Measurements from ENCODE around the gene UBE2Q2. TPM values are rescaled to one million over a fixed set of nuclear protein-coding genes. Genes with fewer than 3 reads are reported as not detected.

UBE2Q2 gene
- total RNA-seq, 2 experiments from 2014 or later = 17.6 to 18.8 TPM

- no peaks in the 10 kb centered on the region for H3K27me3 Mint-ChIP-seq
- peaks cover 21% of the 10 kb centered on the region for H3K4me1 Mint-ChIP-seq
- no peak overlapping the region for H3K27ac Mint-ChIP-seq
- H3K9me3 Mint-ChIP-seq = no peaks in the 10 kb centered on the region
- H3K4me3 Mint-ChIP-seq = no peak overlapping the region
- DNase-seq = no peak
- H3K36me3 Mint-ChIP-seq = peaks cover 29% of the 10 kb centered on the region
Observed at GRCh38 chr15:75921732-75922703, 78.8 kb downstream of the UBE2Q2 start.

GRCh38 chr15:75923756-75924155 is 80.5 kb downstream of the UBE2Q2 start:
- H3K4me3 Mint-ChIP-seq = no peak overlapping the region
- H3K9me3 Mint-ChIP-seq = no peaks in the 10 kb centered on the region
- peaks cover 30% of the 10 kb centered on the region for H3K36me3 Mint-ChIP-seq
- H3K4me1 Mint-ChIP-seq = peaks cover 35% of the 10 kb centered on the region
- no peak overlapping the region for H3K27ac Mint-ChIP-seq
- peak; percentile 13 for DNase-seq
- H3K27me3 Mint-ChIP-seq = no peaks in the 10 kb centered on the region

GRCh38 chr15:75924576-75924975 is 81.3 kb downstream of the UBE2Q2 start:
- Mint-ChIP-seq H3K9me3 (no peaks in the 10 kb centered on the region), H3K27me3 (no peaks in the 10 kb centered on the region), H3K27ac (no peak overlapping the region), H3K36me3 (peaks cover 30% of the 10 kb centered on the region), H3K4me1 (peaks cover 37% of the 10 kb centered on the region), H3K4me3 (no peak overlapping the region)
- DNase-seq = no peak

- Mint-ChIP-seq H3K36me3 (peaks cover 36% of the 10 kb centered on the region), H3K4me3 (no peak overlapping the region), H3K9me3 (no peaks in the 10 kb centered on the region), H3K27me3 (no peaks in the 10 kb centered on the region), H3K27ac (no peak overlapping the region), H3K4me1 (peaks cover 42% of the 10 kb centered on the region)
- DNase-seq = no peak
Observed at GRCh38 chr15:75925440-75925839, 82.2 kb downstream of the UBE2Q2 start.

- H3K36me3 Mint-ChIP-seq = peaks cover 43% of the 10 kb centered on the region
- no peak overlapping the region for H3K4me3 Mint-ChIP-seq
- no peak for DNase-seq
- peaks cover 42% of the 10 kb centered on the region for H3K4me1 Mint-ChIP-seq
- H3K27me3 Mint-ChIP-seq = no peaks in the 10 kb centered on the region
- peak overlapping the region; percentile 64 for H3K27ac Mint-ChIP-seq
- no peaks in the 10 kb centered on the region for H3K9me3 Mint-ChIP-seq
Observed at GRCh38 chr15:75926931-75927330, 83.7 kb downstream of the UBE2Q2 start.

GRCh38 chr15:75927601-75928000 is 84.4 kb downstream of the UBE2Q2 start:
- no peak for DNase-seq
- no peak overlapping the region for H3K4me3 Mint-ChIP-seq
- no peaks in the 10 kb centered on the region for H3K27me3 Mint-ChIP-seq
- H3K4me1 Mint-ChIP-seq = peaks cover 42% of the 10 kb centered on the region
- H3K9me3 Mint-ChIP-seq = no peaks in the 10 kb centered on the region
- peak overlapping the region; percentile 64 for H3K27ac Mint-ChIP-seq
- peaks cover 44% of the 10 kb centered on the region for H3K36me3 Mint-ChIP-seq

- H3K4me3 Mint-ChIP-seq = no peak overlapping the region
- no peaks in the 10 kb centered on the region for H3K9me3 Mint-ChIP-seq
- H3K27ac Mint-ChIP-seq = no peak overlapping the region
- H3K27me3 Mint-ChIP-seq = no peaks in the 10 kb centered on the region
- H3K36me3 Mint-ChIP-seq = peaks cover 46% of the 10 kb centered on the region
- DNase-seq = no peak
- peaks cover 37% of the 10 kb centered on the region for H3K4me1 Mint-ChIP-seq
Observed at GRCh38 chr15:75928680-75929608, 85.7 kb downstream of the UBE2Q2 start.

- H3K36me3 Mint-ChIP-seq = peaks cover 46% of the 10 kb centered on the region
- H3K9me3 Mint-ChIP-seq = no peaks in the 10 kb centered on the region
- peak; percentile 8 for DNase-seq
- peak overlapping the region; percentile 16 for H3K27ac Mint-ChIP-seq
- H3K4me3 Mint-ChIP-seq = no peak overlapping the region
- no peaks in the 10 kb centered on the region for H3K27me3 Mint-ChIP-seq
- peaks cover 34% of the 10 kb centered on the region for H3K4me1 Mint-ChIP-seq
Observed at GRCh38 chr15:75929799-75930565, 86.7 kb downstream of the UBE2Q2 start.

- no peak for DNase-seq
- Mint-ChIP-seq H3K4me3 (no peak overlapping the region), H3K27ac (no peak overlapping the region), H3K9me3 (no peaks in the 10 kb centered on the region), H3K36me3 (peaks cover 49% of the 10 kb centered on the region), H3K4me1 (peaks cover 30% of the 10 kb centered on the region), H3K27me3 (no peaks in the 10 kb centered on the region)
Observed at GRCh38 chr15:75930866-75931265, 87.6 kb downstream of the UBE2Q2 start.

- peaks cover 27% of the 10 kb centered on the region for H3K9me3 Mint-ChIP-seq
Observed at GRCh38 chr15:75942464-75942863, 99.2 kb downstream of the UBE2Q2 start.

GRCh38 chr15:75943246-75943645 is 100.0 kb downstream of the UBE2Q2 start:
- H3K9me3 Mint-ChIP-seq = peaks cover 22% of the 10 kb centered on the region
- H3K36me3 Mint-ChIP-seq = peaks cover 15% of the 10 kb centered on the region
- no peak overlapping the region for H3K4me3 Mint-ChIP-seq
- H3K4me1 Mint-ChIP-seq = peaks cover 2% of the 10 kb centered on the region
- no peak overlapping the region for H3K27ac Mint-ChIP-seq
- no peak for DNase-seq
- H3K27me3 Mint-ChIP-seq = peaks cover 22% of the 10 kb centered on the region

More at GRCh38 chr15:75942464-75942863, 99.2 kb downstream of the UBE2Q2 start:
- peaks cover 18% of the 10 kb centered on the region for H3K27me3 Mint-ChIP-seq
- H3K36me3 Mint-ChIP-seq = peaks cover 23% of the 10 kb centered on the region
- H3K27ac Mint-ChIP-seq = no peak overlapping the region
- DNase-seq = no peak
- H3K4me1 Mint-ChIP-seq = peaks cover 2% of the 10 kb centered on the region
- H3K4me3 Mint-ChIP-seq = no peak overlapping the region

GRCh38 chr15:75943713-75944215 is 100.5 kb downstream of the UBE2Q2 start:
- DNase-seq = no peak
- Mint-ChIP-seq H3K27ac (no peak overlapping the region), H3K36me3 (peaks cover 10% of the 10 kb centered on the region), H3K4me3 (no peak overlapping the region), H3K4me1 (peaks cover 2% of the 10 kb centered on the region), H3K9me3 (peaks cover 18% of the 10 kb centered on the region), H3K27me3 (peaks cover 23% of the 10 kb centered on the region)

GRCh38 chr15:75945953-75946352 is 102.7 kb downstream of the UBE2Q2 start:
- Mint-ChIP-seq H3K9me3 (peaks cover 3% of the 10 kb centered on the region), H3K4me3 (no peak overlapping the region), H3K27me3 (peaks cover 42% of the 10 kb centered on the region), H3K27ac (no peak overlapping the region), H3K36me3 (peaks cover 2% of the 10 kb centered on the region), H3K4me1 (peaks cover 2% of the 10 kb centered on the region)
- DNase-seq = no peak

- no peak for DNase-seq
- H3K9me3 Mint-ChIP-seq = peaks cover 2% of the 10 kb centered on the region
- peaks cover 54% of the 10 kb centered on the region for H3K27me3 Mint-ChIP-seq
- peaks cover 2% of the 10 kb centered on the region for H3K4me1 Mint-ChIP-seq
- no peak overlapping the region for H3K4me3 Mint-ChIP-seq
- H3K27ac Mint-ChIP-seq = no peak overlapping the region
- H3K36me3 Mint-ChIP-seq = peaks cover 2% of the 10 kb centered on the region
Observed at GRCh38 chr15:75947092-75947491, 103.8 kb downstream of the UBE2Q2 start.
